H1 (cell line): ENCODE measurements around the gene ABTB1. TPM values are rescaled to one million over a fixed set of nuclear protein-coding genes. Genes with fewer than 3 reads are reported as not detected.

ENCODE experiments used
- CHD2 ChIP-seq: IDR thresholded peaks from 2 replicates; pipeline ENCODE4 v1.6.1; 2012; ENCODE audit warnings: low read length, improper control_type of control experiment
- CHD7 ChIP-seq: fragments of 300-600 bp; sonication (generic); IDR thresholded peaks from 2 replicates; pipeline ENCODE4 v1.7.1; 2012; ENCODE audit warnings: low read length, moderate library complexity, mild to moderate bottlenecking, inconsistent platforms; ENCODE audit not compliant: insufficient replicate concordance
- polyA plus RNA-seq, 7 experiments: library from polyadenylated mRNA; depleted of rRNA in 3 of 7; stranded (reverse) in 5 of 7; unstranded in 2 of 7; fragments of >200 nt in 5 of 7; fragments of 200-250 nt in 2 of 7; gene quantifications; 1 replicate in 5 of 7; 2 replicates in 1 of 7; 4 replicates in 1 of 7; pipeline versions ENCODE4 v1.2.1 to v1.2.3, GENCODE V29; 2011 to 2013; ENCODE audit warnings: missing spikeins in 2 of 7, mixed read lengths in 2 of 7
- total RNA-seq: library from RNA; stranded (reverse); fragmentation: NEBNext Ultra II Directional; extraction: Animal tissue kit (Norgen Biotek cat#: 25700); gene quantifications from 2 replicates; pipeline ENCODE4 v1.2.1, GENCODE V29; 2021

ABTB1 gene
- total and polyA plus RNA-seq, 2 of the 8 experiments (the other 6 are each of a cell fraction or from before 2014, with no cell fraction given), result 7.1 to 9.4 TPM

- TF ChIP-seq CHD7, result no peak
- TF ChIP-seq CHD2, result no peak
Observed at GRCh38 chr3:127714866-127715265, 42.1 kb downstream of the ABTB1 start (continued).
